ENCODE results near the gene LAMP2. TPM values are rescaled to one million over a fixed set of nuclear protein-coding genes. Genes with fewer than 3 reads are reported as not detected.

LAMP2 gene
- total and polyA plus RNA-seq, 2 experiments from 2014 or later, result 24.4 to 40.9 TPM

DNA sequence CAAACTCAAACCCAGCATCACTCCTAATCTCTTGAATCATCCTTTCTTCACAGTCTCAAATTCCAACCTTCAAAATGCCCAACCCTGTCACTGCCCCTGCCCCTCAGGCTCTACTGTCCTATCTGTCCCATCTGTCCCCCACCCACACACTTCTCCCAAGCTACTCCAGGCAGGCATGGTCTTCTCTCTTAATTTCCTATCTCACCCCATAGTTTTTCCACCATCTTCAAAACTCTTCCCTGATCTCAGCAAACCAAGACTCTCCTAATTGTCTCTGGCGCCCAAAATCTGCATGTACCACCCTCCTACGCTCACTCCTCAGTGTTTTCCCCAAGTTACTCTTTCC, 644 bp downstream of the LAMP2 start:
- Histone ChIP-seq H3K4me2 (peak overlapping the region; percentile 81), H3K4me1 (ENCODE audit: insufficient read depth) (no peaks in the 10 kb centered on the region), H3K9me2 (ENCODE audit: insufficient read depth) (no peaks in the 10 kb centered on the region), H2AFZ (no peak overlapping the region), H3K79me2 (replicated peaks; ENCODE audit: insufficient read depth) (peaks cover 32% of the 10 kb centered on the region), H4K20me1 (replicated peaks; ENCODE audit: insufficient read depth) (no peaks in the 10 kb centered on the region), H3K4me3 (peak overlapping the region; percentile 72), H3K27ac (ENCODE audit: low read depth) (peak overlapping the region; percentile 93), H3F3A (replicated peaks; ENCODE audit: low read depth) (no peaks in the 10 kb centered on the region), H3K36me3 (ENCODE audit: insufficient read depth) (no peaks in the 10 kb centered on the region), H3K27me3 (ENCODE audit: insufficient read depth) (no peaks in the 10 kb centered on the region)
- DNase-seq (ENCODE audit: low spot score), result no peak
- H3K27ac Mint-ChIP-seq, result peak overlapping the region; percentile 79
- no peaks in the 10 kb centered on the region for H3K9me3 Mint-ChIP-seq
- H3K36me3 Mint-ChIP-seq (ENCODE audit: low read depth), result no peaks in the 10 kb centered on the region
- no peaks in the 10 kb centered on the region for H3K27me3 Mint-ChIP-seq (ENCODE audit: insufficient read depth, low read depth, poor library complexity)
- TF ChIP-seq ZNF331 (CRISPR knock-in tag; IDR thresholded peaks at IDR 0.05; ENCODE audit: low read depth), result no peak
- TF ChIP-seq, protein P1, sequence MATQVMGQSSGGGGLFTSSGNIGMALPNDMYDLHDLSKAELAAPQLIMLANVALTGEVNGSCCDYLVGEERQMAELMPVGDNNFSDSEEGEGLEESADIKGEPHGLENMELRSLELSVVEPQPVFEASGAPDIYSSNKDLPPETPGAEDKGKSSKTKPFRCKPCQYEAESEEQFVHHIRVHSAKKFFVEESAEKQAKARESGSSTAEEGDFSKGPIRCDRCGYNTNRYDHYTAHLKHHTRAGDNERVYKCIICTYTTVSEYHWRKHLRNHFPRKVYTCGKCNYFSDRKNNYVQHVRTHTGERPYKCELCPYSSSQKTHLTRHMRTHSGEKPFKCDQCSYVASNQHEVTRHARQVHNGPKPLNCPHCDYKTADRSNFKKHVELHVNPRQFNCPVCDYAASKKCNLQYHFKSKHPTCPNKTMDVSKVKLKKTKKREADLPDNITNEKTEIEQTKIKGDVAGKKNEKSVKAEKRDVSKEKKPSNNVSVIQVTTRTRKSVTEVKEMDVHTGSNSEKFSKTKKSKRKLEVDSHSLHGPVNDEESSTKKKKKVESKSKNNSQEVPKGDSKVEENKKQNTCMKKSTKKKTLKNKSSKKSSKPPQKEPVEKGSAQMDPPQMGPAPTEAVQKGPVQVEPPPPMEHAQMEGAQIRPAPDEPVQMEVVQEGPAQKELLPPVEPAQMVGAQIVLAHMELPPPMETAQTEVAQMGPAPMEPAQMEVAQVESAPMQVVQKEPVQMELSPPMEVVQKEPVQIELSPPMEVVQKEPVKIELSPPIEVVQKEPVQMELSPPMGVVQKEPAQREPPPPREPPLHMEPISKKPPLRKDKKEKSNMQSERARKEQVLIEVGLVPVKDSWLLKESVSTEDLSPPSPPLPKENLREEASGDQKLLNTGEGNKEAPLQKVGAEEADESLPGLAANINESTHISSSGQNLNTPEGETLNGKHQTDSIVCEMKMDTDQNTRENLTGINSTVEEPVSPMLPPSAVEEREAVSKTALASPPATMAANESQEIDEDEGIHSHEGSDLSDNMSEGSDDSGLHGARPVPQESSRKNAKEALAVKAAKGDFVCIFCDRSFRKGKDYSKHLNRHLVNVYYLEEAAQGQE (IDR thresholded peaks at IDR 0.05; ENCODE audit: unreplicated experiment), result no peak
- TF ChIP-seq, protein P2, sequence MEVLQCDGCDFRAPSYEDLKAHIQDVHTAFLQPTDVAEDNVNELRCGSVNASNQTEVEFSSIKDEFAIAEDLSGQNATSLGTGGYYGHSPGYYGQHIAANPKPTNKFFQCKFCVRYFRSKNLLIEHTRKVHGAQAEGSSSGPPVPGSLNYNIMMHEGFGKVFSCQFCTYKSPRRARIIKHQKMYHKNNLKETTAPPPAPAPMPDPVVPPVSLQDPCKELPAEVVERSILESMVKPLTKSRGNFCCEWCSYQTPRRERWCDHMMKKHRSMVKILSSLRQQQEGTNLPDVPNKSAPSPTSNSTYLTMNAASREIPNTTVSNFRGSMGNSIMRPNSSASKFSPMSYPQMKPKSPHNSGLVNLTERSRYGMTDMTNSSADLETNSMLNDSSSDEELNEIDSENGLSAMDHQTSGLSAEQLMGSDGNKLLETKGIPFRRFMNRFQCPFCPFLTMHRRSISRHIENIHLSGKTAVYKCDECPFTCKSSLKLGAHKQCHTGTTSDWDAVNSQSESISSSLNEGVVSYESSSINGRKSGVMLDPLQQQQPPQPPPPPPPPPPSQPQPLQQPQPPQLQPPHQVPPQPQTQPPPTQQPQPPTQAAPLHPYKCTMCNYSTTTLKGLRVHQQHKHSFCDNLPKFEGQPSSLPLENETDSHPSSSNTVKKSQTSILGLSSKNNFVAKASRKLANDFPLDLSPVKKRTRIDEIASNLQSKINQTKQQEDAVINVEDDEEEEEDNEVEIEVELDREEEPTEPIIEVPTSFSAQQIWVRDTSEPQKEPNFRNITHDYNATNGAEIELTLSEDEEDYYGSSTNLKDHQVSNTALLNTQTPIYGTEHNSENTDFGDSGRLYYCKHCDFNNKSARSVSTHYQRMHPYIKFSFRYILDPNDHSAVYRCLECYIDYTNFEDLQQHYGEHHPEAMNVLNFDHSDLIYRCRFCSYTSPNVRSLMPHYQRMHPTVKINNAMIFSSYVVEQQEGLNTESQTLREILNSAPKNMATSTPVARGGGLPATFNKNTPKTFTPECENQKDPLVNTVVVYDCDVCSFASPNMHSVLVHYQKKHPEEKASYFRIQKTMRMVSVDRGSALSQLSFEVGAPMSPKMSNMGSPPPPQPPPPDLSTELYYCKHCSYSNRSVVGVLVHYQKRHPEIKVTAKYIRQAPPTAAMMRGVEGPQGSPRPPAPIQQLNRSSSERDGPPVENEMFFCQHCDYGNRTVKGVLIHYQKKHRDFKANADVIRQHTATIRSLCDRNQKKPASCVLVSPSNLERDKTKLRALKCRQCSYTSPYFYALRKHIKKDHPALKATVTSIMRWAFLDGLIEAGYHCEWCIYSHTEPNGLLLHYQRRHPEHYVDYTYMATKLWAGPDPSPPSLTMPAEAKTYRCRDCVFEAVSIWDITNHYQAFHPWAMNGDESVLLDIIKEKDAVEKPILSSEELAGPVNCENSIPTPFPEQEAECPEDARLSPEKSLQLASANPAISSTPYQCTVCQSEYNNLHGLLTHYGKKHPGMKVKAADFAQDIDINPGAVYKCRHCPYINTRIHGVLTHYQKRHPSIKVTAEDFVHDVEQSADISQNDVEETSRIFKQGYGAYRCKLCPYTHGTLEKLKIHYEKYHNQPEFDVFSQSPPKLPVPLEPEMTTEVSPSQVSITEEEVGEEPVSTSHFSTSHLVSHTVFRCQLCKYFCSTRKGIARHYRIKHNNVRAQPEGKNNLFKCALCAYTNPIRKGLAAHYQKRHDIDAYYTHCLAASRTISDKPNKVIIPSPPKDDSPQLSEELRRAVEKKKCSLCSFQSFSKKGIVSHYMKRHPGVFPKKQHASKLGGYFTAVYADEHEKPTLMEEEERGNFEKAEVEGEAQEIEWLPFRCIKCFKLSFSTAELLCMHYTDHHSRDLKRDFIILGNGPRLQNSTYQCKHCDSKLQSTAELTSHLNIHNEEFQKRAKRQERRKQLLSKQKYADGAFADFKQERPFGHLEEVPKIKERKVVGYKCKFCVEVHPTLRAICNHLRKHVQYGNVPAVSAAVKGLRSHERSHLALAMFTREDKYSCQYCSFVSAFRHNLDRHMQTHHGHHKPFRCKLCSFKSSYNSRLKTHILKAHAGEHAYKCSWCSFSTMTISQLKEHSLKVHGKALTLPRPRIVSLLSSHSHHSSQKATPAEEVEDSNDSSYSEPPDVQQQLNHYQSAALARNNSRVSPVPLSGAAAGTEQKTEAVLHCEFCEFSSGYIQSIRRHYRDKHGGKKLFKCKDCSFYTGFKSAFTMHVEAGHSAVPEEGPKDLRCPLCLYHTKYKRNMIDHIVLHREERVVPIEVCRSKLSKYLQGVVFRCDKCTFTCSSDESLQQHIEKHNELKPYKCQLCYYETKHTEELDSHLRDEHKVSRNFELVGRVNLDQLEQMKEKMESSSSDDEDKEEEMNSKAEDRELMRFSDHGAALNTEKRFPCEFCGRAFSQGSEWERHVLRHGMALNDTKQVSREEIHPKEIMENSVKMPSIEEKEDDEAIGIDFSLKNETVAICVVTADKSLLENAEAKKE (CRISPR knock-in tag; IDR thresholded peaks at IDR 0.05), result no peak
- no peak for TF ChIP-seq JUNB (IDR thresholded peaks at IDR 0.05; ENCODE audit: unreplicated experiment)
- no peak for TF ChIP-seq CREB1 (CRISPR knock-in tag; IDR thresholded peaks at IDR 0.05; ENCODE audit: low read depth)
- no peak for TF ChIP-seq ZNF114 (CRISPR knock-in tag; IDR thresholded peaks at IDR 0.05)
- TF ChIP-seq POLR2AphosphoS5 (IDR thresholded peaks at IDR 0.05; ENCODE audit: low read depth), result no peak
- TF ChIP-seq, protein P3, sequence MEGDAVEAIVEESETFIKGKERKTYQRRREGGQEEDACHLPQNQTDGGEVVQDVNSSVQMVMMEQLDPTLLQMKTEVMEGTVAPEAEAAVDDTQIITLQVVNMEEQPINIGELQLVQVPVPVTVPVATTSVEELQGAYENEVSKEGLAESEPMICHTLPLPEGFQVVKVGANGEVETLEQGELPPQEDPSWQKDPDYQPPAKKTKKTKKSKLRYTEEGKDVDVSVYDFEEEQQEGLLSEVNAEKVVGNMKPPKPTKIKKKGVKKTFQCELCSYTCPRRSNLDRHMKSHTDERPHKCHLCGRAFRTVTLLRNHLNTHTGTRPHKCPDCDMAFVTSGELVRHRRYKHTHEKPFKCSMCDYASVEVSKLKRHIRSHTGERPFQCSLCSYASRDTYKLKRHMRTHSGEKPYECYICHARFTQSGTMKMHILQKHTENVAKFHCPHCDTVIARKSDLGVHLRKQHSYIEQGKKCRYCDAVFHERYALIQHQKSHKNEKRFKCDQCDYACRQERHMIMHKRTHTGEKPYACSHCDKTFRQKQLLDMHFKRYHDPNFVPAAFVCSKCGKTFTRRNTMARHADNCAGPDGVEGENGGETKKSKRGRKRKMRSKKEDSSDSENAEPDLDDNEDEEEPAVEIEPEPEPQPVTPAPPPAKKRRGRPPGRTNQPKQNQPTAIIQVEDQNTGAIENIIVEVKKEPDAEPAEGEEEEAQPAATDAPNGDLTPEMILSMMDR (conservative IDR thresholded peaks at IDR 0.05; ENCODE audit: low read depth in 2 of 2), result no peak
- no peak for TF ChIP-seq EZH2phosphoT487 (IDR thresholded peaks at IDR 0.05; ENCODE audit: unreplicated experiment)
- no peak for TF ChIP-seq NANOG (IDR thresholded peaks at IDR 0.05; ENCODE audit: borderline replicate concordance)
- TF ChIP-seq STAT1 (IDR thresholded peaks at IDR 0.05; ENCODE audit: unreplicated experiment), result no peak
- no peak for TF ChIP-seq EZH2 (IDR thresholded peaks at IDR 0.05; ENCODE audit: low read depth, unreplicated experiment)
- TF ChIP-seq, protein P4, sequence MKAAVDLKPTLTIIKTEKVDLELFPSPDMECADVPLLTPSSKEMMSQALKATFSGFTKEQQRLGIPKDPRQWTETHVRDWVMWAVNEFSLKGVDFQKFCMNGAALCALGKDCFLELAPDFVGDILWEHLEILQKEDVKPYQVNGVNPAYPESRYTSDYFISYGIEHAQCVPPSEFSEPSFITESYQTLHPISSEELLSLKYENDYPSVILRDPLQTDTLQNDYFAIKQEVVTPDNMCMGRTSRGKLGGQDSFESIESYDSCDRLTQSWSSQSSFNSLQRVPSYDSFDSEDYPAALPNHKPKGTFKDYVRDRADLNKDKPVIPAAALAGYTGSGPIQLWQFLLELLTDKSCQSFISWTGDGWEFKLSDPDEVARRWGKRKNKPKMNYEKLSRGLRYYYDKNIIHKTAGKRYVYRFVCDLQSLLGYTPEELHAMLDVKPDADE (IDR thresholded peaks at IDR 0.05), result no peak
- peak overlapping the region; percentile 89 for H3K4me3 Mint-ChIP-seq
- no peaks in the 10 kb centered on the region; the same call in 2 of the 3 replicates for H3K4me1 Mint-ChIP-seq
- ATAC-seq, result no peak
